Prostate gland (tissue), 2 donors: ENCODE measurements around the gene SPNS1. TPM values are rescaled to one million over a fixed set of nuclear protein-coding genes. Genes with fewer than 3 reads are reported as not detected.

Experiments
- DNase-seq: peaks from one replicate; pipeline ENCODE4 v3.0.0-alpha.2; 2019; ENCODE audit warnings: low spot score
- H3K27ac ChIP-seq, 2 donors: fragments of 200-600 bp; sonication (generic); 2 replicates each; pipeline ENCODE4 v1.5.1; 2017 to 2019
- H3K27me3 ChIP-seq: fragments of 200-600 bp; sonication (generic); replicated peaks from 2 replicates; pipeline ENCODE4 v1.5.1; 2019; ENCODE audit not compliant: insufficient read depth
- H3K36me3 ChIP-seq, 2 donors: fragments of 200-600 bp; sonication (generic); 1 replicate in 1 of 2; 2 replicates in 1 of 2; pipeline versions ENCODE4 v1.5.1 to v1.8.1; 2017 to 2019
- H3K4me1 ChIP-seq: fragments of 200-600 bp; sonication (generic); replicated peaks from 2 replicates; pipeline ENCODE4 v1.5.1; 2019
- H3K4me3 ChIP-seq, 2 donors: fragments of 200-600 bp; sonication (generic); 2 replicates each; pipeline ENCODE4 v1.5.1; 2017 to 2019
- H3K9me3 ChIP-seq: fragments of 200-600 bp; sonication (generic); 2 replicates; pipeline ENCODE4 v1.5.1; 2017
- POLR2A ChIP-seq: fragments of 450-650 bp; IDR thresholded peaks from one replicate; pipeline ENCODE4 v1.6.1; 2016; ENCODE audit warnings: antibody characterized with exemption, mild to moderate bottlenecking
- POLR2AphosphoS5 ChIP-seq: sonication (generic); formaldehyde crosslinking; IDR thresholded peaks from one replicate; pipeline ENCODE4 v1.6.1; 2017; ENCODE audit warnings: antibody characterized with exemption
- WGBS: methylation state at CpG from one replicate; pipeline ENCODE4 v1.1.5; 2018; 5-methylcytosine and 5-hydroxymethylcytosine counted together
- intact Hi-C: fragments of 100-400 bp; cut with DNase I; formaldehyde crosslinking; loops from one replicate; pipeline ENCODE4 v1.14.2; 2022
- total RNA-seq, 2 donors: library from RNA; depleted of rRNA; stranded (reverse); fragments of >200 nt; gene quantifications; one replicate each; pipeline ENCODE4 v1.1.0, GENCODE V29; 2016
- TF ChIP-seq, protein P1 (sequence below), 4 experiments: fragments of 200-600 bp in 2 of 4; fragments of 450-650 bp in 2 of 4; sonication (generic) in 2 of 4; IDR thresholded peaks; 1 replicate in 3 of 4; 2 replicates in 1 of 4; pipeline ENCODE4 v1.5.1; 2016 to 2019; ENCODE audit warnings: antibody characterized with exemption in 4 of 4, mild to moderate bottlenecking in 2 of 4, moderate library complexity in 2 of 4

The SPNS1 gene
- total RNA-seq, 2 donors from 2014 or later = 14.8 to 57.4 TPM

- Histone ChIP-seq H3K9me3 (no peaks in the 10 kb centered on the region), H3K36me3 (no peaks in the 10 kb centered on the region), H3K27ac (no peak overlapping the region), H3K27me3 (no peaks in the 10 kb centered on the region), H3K4me1 (no peaks in the 10 kb centered on the region), H3K4me3 (no peak overlapping the region)
- intact Hi-C loops = no loop called here
- 78% methylated on average over 9 of the region's 10 CpGs for WGBS
- DNase-seq = no peak
- TF ChIP-seq, protein P1, sequence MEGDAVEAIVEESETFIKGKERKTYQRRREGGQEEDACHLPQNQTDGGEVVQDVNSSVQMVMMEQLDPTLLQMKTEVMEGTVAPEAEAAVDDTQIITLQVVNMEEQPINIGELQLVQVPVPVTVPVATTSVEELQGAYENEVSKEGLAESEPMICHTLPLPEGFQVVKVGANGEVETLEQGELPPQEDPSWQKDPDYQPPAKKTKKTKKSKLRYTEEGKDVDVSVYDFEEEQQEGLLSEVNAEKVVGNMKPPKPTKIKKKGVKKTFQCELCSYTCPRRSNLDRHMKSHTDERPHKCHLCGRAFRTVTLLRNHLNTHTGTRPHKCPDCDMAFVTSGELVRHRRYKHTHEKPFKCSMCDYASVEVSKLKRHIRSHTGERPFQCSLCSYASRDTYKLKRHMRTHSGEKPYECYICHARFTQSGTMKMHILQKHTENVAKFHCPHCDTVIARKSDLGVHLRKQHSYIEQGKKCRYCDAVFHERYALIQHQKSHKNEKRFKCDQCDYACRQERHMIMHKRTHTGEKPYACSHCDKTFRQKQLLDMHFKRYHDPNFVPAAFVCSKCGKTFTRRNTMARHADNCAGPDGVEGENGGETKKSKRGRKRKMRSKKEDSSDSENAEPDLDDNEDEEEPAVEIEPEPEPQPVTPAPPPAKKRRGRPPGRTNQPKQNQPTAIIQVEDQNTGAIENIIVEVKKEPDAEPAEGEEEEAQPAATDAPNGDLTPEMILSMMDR (IDR thresholded peaks at IDR 0.05) = no peak
- TF ChIP-seq POLR2A (no peak), POLR2AphosphoS5 (no peak)
These were observed 33.4 kb downstream of the SPNS1 start for GRCh38 chr16:29007730-29008593.

GRCh38 chr16:29009050-29009837 lies 34.7 kb downstream of the SPNS1 start:
- intact Hi-C loops = no loop called here

GRCh38 chr16:29009838-29010166 lies 35.2 kb downstream of the SPNS1 start:
- 89% methylated on average over 2 of the region's 2 CpGs for WGBS
- no peaks in the 10 kb centered on the region for H3K36me3 ChIP-seq
- H3K27ac ChIP-seq = no peak overlapping the region
- no peak for TF ChIP-seq POLR2A
- TF ChIP-seq, protein P1 (IDR thresholded peaks at IDR 0.05) = no peak
- no peak for TF ChIP-seq POLR2AphosphoS5
- intact Hi-C loops = no loop called here
- H3K4me1 ChIP-seq = no peaks in the 10 kb centered on the region
- DNase-seq = no peak
- no peaks in the 10 kb centered on the region for H3K9me3 ChIP-seq
- no peaks in the 10 kb centered on the region for H3K27me3 ChIP-seq
- no peak overlapping the region for H3K4me3 ChIP-seq

More at GRCh38 chr16:29009050-29009837, 34.7 kb downstream of the SPNS1 start:
- Histone ChIP-seq H3K4me3 (no peak overlapping the region), H3K9me3 (no peaks in the 10 kb centered on the region), H3K36me3 (no peaks in the 10 kb centered on the region), H3K27me3 (no peaks in the 10 kb centered on the region), H3K27ac (no peak overlapping the region), H3K4me1 (no peaks in the 10 kb centered on the region)
- WGBS = 69% methylated on average over 14 of the region's 14 CpGs
- TF ChIP-seq POLR2AphosphoS5 = no peak
- no peak for DNase-seq

- Histone ChIP-seq H3K27ac (no peak overlapping the region), H3K36me3 (no peaks in the 10 kb centered on the region), H3K4me3 (no peak overlapping the region), H3K9me3 (no peaks in the 10 kb centered on the region), H3K4me1 (no peaks in the 10 kb centered on the region), H3K27me3 (no peaks in the 10 kb centered on the region)
- TF ChIP-seq, protein P1 (IDR thresholded peaks at IDR 0.05) = no peak
- no peak for TF ChIP-seq POLR2AphosphoS5
- TF ChIP-seq POLR2A = no peak
- 55% methylated on average over 8 of the region's 8 CpGs for WGBS
- DNase-seq = no peak
- intact Hi-C loops = no loop called here
These were observed 36.5 kb downstream of the SPNS1 start for GRCh38 chr16:29011112-29011511.

GRCh38 chr16:29011851-29012250 lies 37.3 kb downstream of the SPNS1 start:
- Histone ChIP-seq H3K4me3 (no peak overlapping the region), H3K27ac (no peak overlapping the region), H3K9me3 (no peaks in the 10 kb centered on the region), H3K4me1 (no peaks in the 10 kb centered on the region), H3K27me3 (no peaks in the 10 kb centered on the region), H3K36me3 (no peaks in the 10 kb centered on the region)
- 82% methylated on average over 4 of the region's 4 CpGs for WGBS
- intact Hi-C loops = no loop called here
- no peak for DNase-seq
- TF ChIP-seq, protein P1 (IDR thresholded peaks at IDR 0.05) = no peak
- no peak for TF ChIP-seq POLR2AphosphoS5
- TF ChIP-seq POLR2A = no peak
